Activated CD4-positive, alpha-beta T cell treated with anti-CD3 and anti-CD28 coated beads, Interleukin-10, Interleukin-2, amounts not matched to agents 100 ng/mL and 50 ng/mL, durations not matched to agents 16 hours and 8 hours (primary cell): ENCODE measurements around the gene CACNA1C.
"Not testable (repeated sequence)": the region's sequence is repeated elsewhere in the genome, so short reads cannot be mapped to it uniquely, and the experiment has no call there.

Experiments used
- DNase-seq: peaks from one replicate; pipeline ENCODE4 v3.0.0-alpha.2; 2020

Gene CACNA1C

DNA sequence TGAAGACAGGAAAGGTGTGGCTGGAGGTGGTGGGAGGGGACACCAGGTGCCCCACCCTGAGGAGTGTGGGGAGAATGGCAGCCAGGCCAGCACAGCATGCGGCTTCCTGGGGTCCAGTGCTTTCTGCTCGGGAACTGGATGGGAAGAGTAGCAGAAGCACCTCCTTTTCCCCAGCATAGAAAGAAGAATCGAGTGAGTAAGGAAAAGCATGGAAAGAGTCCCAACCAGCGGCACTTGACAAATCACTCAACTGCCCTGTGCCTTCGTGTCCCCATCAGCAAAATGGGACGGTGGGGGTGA is 631.2 kb downstream of the CACNA1C start:
- not testable (repeated sequence) for DNase-seq

GRCh38 chr12:2685620-2686279 is 633.0 kb downstream of the CACNA1C start:
- not testable (repeated sequence) for DNase-seq

- no peak for DNase-seq
Observed at GRCh38 chr12:2686280-2686646, 633.5 kb downstream of the CACNA1C start.

GRCh38 chr12:2687058-2687457 is 634.3 kb downstream of the CACNA1C start:
- no peak for DNase-seq

DNA sequence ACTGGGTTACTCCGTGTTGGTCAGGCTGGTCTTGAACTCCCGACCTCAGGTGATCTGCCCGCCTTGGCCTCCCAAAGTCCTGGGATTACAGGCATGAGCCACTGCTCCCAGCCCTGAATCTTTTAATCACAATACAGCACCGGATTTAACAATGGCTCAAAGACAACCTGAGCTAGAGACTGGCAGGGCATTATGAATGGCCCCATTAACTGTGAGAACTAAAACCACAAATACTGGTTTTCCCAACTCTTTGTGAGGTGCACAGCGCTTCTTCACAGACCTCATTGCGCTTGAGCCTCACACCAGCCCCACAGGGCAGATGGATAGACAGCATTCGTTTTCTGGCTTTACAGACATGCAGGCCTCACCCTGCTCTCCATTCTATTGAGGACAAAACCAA is 634.9 kb downstream of the CACNA1C start:
- DNase-seq = no peak

- no peak for DNase-seq
Observed at GRCh38 chr12:2688381-2688931, 635.7 kb downstream of the CACNA1C start.

DNA sequence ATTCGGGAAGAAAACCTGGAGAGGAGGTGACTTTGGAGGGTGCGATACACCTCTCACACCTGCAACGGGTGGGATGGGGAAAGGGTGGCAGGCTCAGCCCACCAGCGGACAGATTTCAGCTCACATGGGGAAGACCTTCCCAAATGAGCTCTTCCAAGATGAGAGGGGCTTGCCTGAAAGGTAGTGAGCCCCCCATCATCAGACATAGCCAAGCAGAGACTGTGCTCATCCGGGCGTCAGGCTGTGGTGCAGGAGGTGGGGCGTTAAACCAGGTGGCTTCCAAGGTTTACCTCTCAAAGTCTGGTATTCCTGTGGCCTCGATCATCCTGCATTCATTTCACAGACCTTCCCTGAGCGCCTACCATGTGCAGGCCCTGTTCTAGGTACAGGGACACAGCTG is 636.6 kb downstream of the CACNA1C start:
- DNase-seq = no peak

- no peak for DNase-seq
Observed at GRCh38 chr12:2689879-2690278, 637.1 kb downstream of the CACNA1C start.

GRCh38 chr12:2690348-2691005 is 637.7 kb downstream of the CACNA1C start:
- DNase-seq = no peak

DNA sequence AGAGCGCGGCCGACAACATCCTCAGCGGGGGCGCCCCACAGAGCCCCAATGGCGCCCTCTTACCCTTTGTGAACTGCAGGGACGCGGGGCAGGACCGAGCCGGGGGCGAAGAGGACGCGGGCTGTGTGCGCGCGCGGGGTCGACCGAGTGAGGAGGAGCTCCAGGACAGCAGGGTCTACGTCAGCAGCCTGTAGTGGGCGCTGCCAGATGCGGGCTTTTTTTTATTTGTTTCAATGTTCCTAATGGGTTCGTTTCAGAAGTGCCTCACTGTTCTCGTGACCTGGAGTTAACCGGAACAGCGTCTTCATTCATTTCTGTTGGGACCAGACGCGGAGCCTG is 638.2 kb downstream of the CACNA1C start:
- peak; percentile 67 for DNase-seq

DNA sequence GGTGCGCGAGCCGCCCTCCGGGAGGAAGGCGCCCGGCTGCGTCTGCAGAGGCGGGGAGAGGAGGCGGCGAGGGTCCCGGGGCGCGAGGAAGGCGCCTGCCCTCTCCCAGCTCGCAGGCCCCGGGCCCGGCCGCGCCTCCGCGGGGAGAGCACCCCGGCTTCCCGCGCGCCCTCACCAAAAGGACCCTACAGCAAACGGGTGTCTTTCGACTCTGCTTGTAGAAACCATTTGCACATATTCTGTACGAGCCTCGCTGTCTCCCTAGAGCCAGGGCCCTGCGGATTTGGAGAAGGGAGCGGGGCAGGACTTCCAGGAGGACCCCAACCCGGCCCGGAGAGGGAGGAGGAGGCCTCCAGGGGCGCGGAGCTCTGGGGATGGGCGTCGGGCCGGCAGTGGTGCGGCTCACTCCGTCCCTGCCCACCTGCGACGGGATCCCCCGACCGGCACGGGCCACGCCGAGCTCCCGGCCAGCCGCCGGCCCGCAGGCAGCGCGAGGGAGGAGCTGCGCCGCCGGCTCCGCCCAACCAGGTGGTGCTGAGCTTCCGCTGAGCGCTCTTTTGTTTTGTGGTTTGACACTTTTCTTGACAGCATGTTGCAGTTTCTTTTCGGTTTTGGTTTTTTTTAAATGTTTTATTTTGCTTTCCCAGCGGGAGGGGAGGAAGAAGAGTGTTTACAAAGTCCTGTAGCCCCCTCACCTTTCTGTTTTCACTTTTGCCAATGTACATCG is 638.7 kb downstream of the CACNA1C start:
- DNase-seq = peak; percentile 79

DNA sequence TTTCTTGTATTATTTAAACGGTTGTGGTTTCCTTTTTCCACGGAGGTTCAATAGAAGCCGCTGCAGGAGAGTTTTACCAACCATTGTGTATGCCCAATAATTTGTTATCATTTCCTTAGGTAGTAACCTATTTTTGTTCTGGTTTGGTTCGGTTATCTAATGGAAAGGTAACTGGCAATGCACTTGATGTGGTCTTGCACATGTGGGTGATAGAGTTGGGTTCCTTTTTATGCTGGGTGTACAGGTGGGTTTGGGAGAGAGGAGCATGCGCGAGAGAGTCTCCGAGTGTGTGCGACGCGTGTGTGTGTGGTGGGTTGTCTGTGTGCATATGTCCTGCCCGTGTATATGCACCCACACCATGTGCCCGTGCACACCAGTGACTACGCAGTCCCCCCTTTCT is 639.3 kb downstream of the CACNA1C start:
- DNase-seq = peak; percentile 22

DNA sequence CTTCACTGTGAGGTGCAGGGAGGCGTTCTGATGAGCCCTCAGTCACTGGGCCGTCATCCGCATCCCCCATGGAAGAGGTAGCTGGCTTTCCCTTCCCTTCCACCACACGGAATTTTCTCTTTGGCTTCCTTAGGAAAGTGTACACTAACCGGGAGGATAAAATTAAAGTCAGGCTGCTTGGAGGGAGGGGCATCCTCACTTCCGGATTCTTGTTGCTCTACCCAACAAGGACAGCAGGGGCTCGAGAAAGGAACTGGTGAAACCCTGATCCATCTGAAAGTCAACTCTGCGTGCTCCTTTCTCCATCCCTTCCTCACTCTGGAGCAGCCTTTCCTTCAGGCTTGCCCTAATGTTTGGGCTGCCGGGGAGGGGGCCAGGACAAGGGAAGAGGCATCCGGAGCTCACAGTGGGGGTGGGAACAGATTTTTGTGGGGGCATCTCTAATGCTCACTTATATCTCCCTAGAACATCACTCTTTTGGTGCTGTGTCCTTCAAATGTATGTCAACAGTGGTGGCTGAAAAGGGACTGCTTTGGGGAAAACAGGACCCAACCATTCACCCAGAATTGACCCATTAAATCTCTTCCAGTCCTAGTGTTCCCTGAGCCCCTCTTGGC is 640.6 kb downstream of the CACNA1C start:
- no peak for DNase-seq

DNA sequence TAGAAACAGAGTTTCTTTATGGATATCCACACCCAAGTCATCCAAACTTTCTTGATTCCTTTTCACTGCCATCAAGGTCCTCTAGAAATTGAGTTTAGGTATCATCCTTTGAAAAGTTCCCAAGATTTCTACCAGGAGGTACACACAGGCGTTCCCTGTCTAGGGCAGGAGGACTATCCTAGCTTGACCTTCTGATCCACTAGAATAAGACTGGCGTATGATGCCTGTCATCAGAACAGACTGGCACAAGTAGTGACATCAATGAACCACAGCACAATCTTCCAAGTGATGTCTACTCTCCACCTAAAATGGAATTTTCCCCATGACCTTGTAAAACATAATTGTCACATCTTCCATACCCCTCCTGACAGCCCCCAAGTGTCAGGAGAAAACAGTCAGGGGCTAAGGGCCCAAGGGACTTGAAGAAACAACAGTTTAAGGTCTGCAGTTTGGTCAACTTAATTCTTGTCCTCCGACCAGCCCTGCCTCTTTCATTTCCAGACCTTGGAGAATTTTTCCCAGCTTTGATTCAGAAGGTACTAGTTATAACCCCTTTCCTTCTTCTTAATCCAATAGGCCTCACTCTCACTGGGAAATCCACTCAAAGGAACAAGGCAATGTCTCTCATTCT is 641.3 kb downstream of the CACNA1C start:
- DNase-seq = no peak

- DNase-seq = no peak
Observed at GRCh38 chr12:2696136-2696535, 643.3 kb downstream of the CACNA1C start.

- DNase-seq = no peak
Observed at GRCh38 chr12:2697057-2697800, 644.4 kb downstream of the CACNA1C start.

DNA sequence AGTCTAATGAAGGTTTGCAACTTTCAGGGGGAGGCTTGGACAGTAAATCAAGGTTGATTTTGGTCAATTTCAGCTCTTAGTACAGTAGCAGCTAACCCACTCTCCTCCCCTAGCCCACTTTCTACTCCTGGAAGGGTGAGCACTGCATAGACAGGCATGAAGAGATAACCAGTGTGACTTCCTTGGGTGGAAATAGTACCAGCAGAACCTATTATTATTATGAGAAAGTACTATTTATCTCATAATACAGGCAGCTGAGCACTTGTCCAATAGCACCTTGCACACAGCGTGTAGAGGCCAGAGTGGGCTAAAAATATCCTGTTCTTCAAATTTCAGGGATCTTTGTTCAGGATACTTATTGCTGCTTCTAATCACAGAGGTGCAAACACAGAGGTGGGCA is 645.8 kb downstream of the CACNA1C start:
- no peak for DNase-seq

DNA sequence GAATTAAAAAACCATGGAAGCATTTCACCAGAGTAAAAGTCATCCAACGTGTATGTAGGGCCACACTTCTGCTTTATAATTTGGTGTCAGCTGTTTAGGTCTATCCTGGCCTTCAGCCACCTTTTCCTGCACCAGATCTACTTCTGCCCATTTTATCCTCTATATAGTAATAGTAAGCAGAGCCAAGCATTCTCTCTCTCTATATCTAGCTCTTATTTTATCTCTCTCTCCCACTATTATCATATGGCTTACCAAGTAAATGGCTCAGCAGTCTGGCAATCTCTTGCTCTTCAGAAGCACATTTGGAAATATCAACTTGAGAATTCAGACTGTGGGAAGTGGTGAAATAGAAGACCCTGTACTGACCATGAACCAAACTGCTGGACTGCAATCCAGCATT is 657.9 kb downstream of the CACNA1C start:
- DNase-seq = no peak

DNA sequence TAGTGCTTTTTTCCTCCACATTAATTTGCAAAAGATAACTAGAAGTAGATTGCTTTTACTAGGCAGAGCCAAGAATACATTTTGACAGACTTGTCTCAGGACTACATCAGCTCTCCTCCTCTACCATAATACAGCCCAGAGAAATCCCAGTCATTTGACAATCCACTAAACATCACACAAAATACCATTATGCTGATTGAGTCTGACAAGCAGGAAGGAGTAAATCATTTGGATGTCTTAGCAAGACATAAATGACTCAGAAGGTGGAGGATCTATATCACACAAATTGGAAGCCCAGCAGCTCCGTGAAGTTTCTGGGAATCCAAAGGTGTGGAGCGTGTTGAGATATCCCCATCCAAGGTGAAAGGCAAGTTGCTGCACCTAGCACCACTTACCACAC is 666.6 kb downstream of the CACNA1C start:
- no peak for DNase-seq

GRCh38 chr12:2722806-2723205 is 670.0 kb downstream of the CACNA1C start:
- DNase-seq = no peak

DNA sequence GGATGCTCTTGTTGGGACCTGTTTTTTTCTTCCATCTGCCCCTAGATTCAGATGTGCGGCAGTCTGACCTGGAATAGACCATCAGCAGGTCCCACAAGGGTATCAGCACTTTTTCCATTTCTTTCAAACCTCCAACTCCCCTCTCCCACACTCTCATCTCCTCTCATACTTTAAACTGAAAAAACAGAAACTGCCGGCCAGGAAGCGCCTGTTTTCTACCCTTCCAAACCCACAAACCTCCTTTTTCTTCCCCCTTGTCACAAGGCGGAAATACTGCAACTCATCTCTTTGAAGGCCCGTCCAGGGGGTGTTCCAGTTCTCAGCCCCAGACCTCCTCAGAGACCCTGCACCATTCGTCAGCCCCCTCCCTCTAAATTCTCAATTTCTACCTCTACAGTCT is 679.5 kb downstream of the CACNA1C start:
- DNase-seq = no peak

DNA sequence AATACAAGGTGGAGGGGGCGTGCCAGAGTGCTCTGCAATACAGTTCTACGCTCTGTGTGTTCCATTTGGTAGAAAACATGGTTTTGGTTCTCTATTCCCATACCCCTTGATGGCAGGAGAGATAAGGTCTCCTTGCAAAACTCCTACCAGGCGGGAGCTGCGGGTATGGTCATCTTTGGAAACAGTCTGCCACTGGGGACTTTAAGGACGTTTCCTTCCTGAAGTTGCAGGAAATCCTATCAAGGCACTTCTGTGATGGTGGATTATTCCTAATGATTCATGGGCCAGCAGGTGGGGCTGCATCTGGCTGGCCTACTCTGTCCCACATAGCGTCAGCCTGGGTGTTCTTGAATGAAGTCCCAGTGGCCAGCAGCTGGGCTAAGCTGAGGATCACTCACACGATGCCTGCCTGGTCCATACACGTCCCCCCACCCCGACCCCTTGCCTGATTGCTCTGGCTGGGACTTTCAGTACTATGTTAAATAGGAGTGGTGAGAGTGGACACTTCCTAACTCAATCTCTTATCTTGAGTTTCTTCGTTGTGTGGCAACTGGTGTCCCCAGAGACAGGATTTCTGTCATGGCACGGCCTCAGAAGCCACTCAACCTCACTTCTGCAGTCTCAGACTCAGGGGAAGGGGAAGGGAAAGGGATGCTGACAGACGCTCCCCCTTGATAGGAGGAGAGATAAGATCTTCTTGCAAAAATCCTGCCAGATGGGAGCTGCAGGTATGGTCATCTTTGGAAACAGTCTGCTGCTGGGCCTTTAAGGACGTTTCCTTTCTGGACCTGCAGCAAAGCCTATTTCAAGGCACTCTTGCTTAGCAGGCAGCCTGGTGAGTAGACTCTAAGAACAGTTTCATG is 680.9 kb downstream of the CACNA1C start:
- no peak for DNase-seq
